ENCODE results near the gene GRM4. TPM values are rescaled to one million over a fixed set of nuclear protein-coding genes. Genes with fewer than 3 reads are reported as not detected.

GRM4 gene
- total RNA-seq, 1 donor from 2014 or later = not detected

GRCh38 chr6:34110610-34111009 is 35.3 kb downstream of the GRM4 start:
- DNase-seq = no peak
- intact Hi-C loops (cut with micrococcal nuclease) = no loop called here
- no peaks in the 10 kb centered on the region for H3K4me1 ChIP-seq
- no peak overlapping the region for H3K27ac ChIP-seq (replicated peaks)
- TF ChIP-seq CTCF (IDR thresholded peaks at IDR 0.05; ENCODE audit: borderline replicate concordance) = no peak
- H3K27me3 ChIP-seq (ENCODE audit: low read depth) = peaks cover 98% of the 10 kb centered on the region
- no peak overlapping the region for H3K4me3 ChIP-seq
- H3K9me3 ChIP-seq (replicated peaks) = no peaks in the 10 kb centered on the region
- H3K36me3 ChIP-seq = no peaks in the 10 kb centered on the region

GRCh38 chr6:34108176-34108575 is 37.7 kb downstream of the GRM4 start:
- H3K4me1 ChIP-seq = no peaks in the 10 kb centered on the region
- H3K27ac ChIP-seq (replicated peaks) = no peak overlapping the region
- H3K36me3 ChIP-seq = no peaks in the 10 kb centered on the region
- no peak overlapping the region for H3K4me3 ChIP-seq
- intact Hi-C loops (cut with micrococcal nuclease) = no loop called here
- H3K27me3 ChIP-seq (ENCODE audit: low read depth) = peaks cover 97% of the 10 kb centered on the region
- H3K9me3 ChIP-seq (replicated peaks) = no peaks in the 10 kb centered on the region
- TF ChIP-seq CTCF (IDR thresholded peaks at IDR 0.05; ENCODE audit: borderline replicate concordance) = no peak
- DNase-seq = no peak

GRCh38 chr6:34106900-34107299 is 39.0 kb downstream of the GRM4 start:
- Histone ChIP-seq H3K36me3 (no peaks in the 10 kb centered on the region), H3K27ac (replicated peaks) (no peak overlapping the region), H3K9me3 (replicated peaks) (no peaks in the 10 kb centered on the region), H3K27me3 (ENCODE audit: low read depth) (peaks cover 87% of the 10 kb centered on the region), H3K4me1 (no peaks in the 10 kb centered on the region), H3K4me3 (no peak overlapping the region)
- DNase-seq = no peak
- intact Hi-C loops (cut with micrococcal nuclease) = no loop called here
- TF ChIP-seq CTCF (IDR thresholded peaks at IDR 0.05; ENCODE audit: borderline replicate concordance) = no peak

- H3K4me1 ChIP-seq = no peaks in the 10 kb centered on the region
- no peak for TF ChIP-seq CTCF (IDR thresholded peaks at IDR 0.05; ENCODE audit: borderline replicate concordance)
- DNase-seq = no peak
- H3K9me3 ChIP-seq (replicated peaks) = no peaks in the 10 kb centered on the region
- H3K27me3 ChIP-seq (ENCODE audit: low read depth) = peaks cover 84% of the 10 kb centered on the region
- no peak overlapping the region for H3K27ac ChIP-seq (replicated peaks)
- H3K36me3 ChIP-seq = no peaks in the 10 kb centered on the region
- no peak overlapping the region for H3K4me3 ChIP-seq
- intact Hi-C loops (cut with micrococcal nuclease) = no loop called here
Observed at GRCh38 chr6:34106421-34106820, 39.5 kb downstream of the GRM4 start.

- TF ChIP-seq CTCF (IDR thresholded peaks at IDR 0.05; ENCODE audit: borderline replicate concordance) = no peak
- Histone ChIP-seq H3K27me3 (ENCODE audit: low read depth) (peaks cover 85% of the 10 kb centered on the region), H3K4me1 (no peaks in the 10 kb centered on the region), H3K4me3 (no peak overlapping the region), H3K9me3 (replicated peaks) (no peaks in the 10 kb centered on the region), H3K36me3 (no peaks in the 10 kb centered on the region), H3K27ac (replicated peaks) (no peak overlapping the region)
- no peak for DNase-seq
- intact Hi-C loops (cut with micrococcal nuclease) = no loop called here
Observed at GRCh38 chr6:34104628-34105027, 41.3 kb downstream of the GRM4 start.

GRCh38 chr6:34104186-34104585 is 41.7 kb downstream of the GRM4 start:
- no peaks in the 10 kb centered on the region for H3K9me3 ChIP-seq (replicated peaks)
- no peak for TF ChIP-seq CTCF (IDR thresholded peaks at IDR 0.05; ENCODE audit: borderline replicate concordance)
- DNase-seq = no peak
- H3K4me3 ChIP-seq = no peak overlapping the region
- peaks cover 85% of the 10 kb centered on the region for H3K27me3 ChIP-seq (ENCODE audit: low read depth)
- H3K4me1 ChIP-seq = no peaks in the 10 kb centered on the region
- intact Hi-C loops (cut with micrococcal nuclease) = no loop called here
- no peak overlapping the region for H3K27ac ChIP-seq (replicated peaks)
- H3K36me3 ChIP-seq = no peaks in the 10 kb centered on the region
